IPS-15b (cell line): ENCODE data around the gene NUDT3.
A peak's percentile ranks its signal among the peaks of the same experiment; 100 is the strongest.
"Not testable (repeated sequence)": the region's sequence is repeated elsewhere in the genome, so short reads cannot be mapped to it uniquely, and the experiment has no call there.

Experiments used
- H3K27me3 ChIP-seq: one replicate; pipeline ENCODE4 v1.6.1; 2013; ENCODE audit warnings: low read length; ENCODE audit not compliant: control insufficient read depth, insufficient read depth
- H3K36me3 ChIP-seq: one replicate; pipeline ENCODE4 v1.6.1; 2013; ENCODE audit warnings: low read length; ENCODE audit not compliant: control insufficient read depth, insufficient read depth
- H3K4me1 ChIP-seq: one replicate; pipeline ENCODE4 v1.6.1; 2013; ENCODE audit warnings: mild to moderate bottlenecking, low read length; ENCODE audit not compliant: control insufficient read depth, insufficient read depth
- H3K4me3 ChIP-seq: one replicate; pipeline ENCODE4 v1.5.1; 2013; ENCODE audit warnings: low read depth, low read length
- H3K9ac ChIP-seq: one replicate; pipeline ENCODE4 v1.6.1; 2013; ENCODE audit warnings: low read depth, mild to moderate bottlenecking, low read length
- H3K9me3 ChIP-seq: one replicate; pipeline ENCODE4 v1.6.1; 2013; ENCODE audit warnings: mild to moderate bottlenecking, low read length; ENCODE audit not compliant: control insufficient read depth, insufficient read depth

Gene NUDT3

GRCh38 chr6:34418367-34418766 lies 25.9 kb upstream of the NUDT3 start:
- Histone ChIP-seq H3K9me3 (no peaks in the 10 kb centered on the region), H3K4me3 (no peak overlapping the region), H3K27me3 (no peaks in the 10 kb centered on the region), H3K4me1 (no peaks in the 10 kb centered on the region), H3K9ac (no peak overlapping the region), H3K36me3 (peaks cover 56% of the 10 kb centered on the region)

DNA sequence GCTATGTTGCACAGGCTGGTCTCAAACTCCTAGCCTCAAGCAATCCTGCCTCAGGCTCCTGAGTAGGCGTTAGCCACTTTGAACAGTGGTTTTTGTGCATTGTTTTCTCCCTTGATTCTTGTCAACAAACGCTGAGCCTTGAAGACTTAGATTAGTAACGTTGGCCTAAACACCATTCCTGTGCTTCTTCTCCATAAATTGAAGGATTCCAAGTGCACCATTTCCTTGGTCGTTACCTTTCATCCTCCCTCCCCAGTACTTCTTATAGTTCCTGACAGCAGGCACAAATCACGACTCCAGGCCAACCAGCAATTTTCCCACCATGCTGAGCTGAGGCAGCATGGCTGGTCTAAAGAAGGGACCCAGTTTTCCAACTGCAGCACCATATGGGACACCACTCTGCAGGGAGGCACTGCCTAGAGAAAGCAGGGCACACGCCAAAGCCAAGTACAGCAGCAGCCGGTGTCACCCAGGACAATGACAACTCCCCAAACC lies 24.5 kb upstream of the NUDT3 start:
- Histone ChIP-seq H3K9ac (no peak overlapping the region), H3K9me3 (no peaks in the 10 kb centered on the region), H3K4me1 (no peaks in the 10 kb centered on the region), H3K27me3 (no peaks in the 10 kb centered on the region), H3K36me3 (peaks cover 42% of the 10 kb centered on the region), H3K4me3 (no peak overlapping the region)

- H3K4me3 ChIP-seq: no peak overlapping the region
Observed at GRCh38 chr6:34414999-34415858, 22.8 kb upstream of the NUDT3 start.

DNA sequence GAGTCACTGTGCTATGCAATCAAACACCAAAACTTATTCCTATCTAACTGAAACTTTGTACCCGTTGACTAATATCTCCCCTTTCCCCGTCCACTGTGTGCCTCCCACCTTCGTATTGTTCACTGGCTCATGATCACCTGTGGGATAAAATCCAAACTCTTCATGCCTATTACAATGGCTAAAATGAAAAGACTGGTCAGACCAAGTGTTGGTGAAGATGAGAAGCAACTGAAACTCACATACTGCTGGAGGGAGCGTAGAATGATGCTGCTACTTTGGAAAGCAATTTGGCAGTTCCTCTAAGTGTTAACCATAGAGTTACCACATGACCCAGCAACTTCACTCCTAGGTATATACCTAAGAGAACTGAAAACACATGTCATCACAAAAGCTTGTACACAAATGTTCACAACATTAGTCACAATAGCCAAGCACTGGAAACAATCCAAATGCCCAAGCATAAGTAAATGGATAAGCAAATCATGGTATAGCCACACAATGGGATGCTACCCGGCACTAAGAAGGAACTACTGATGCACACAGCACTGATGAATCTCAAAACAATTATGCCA lies 20.3 kb upstream of the NUDT3 start:
- H3K4me3 ChIP-seq: no peak overlapping the region
- H3K36me3 ChIP-seq: peaks cover 10% of the 10 kb centered on the region
- no peak overlapping the region for H3K9ac ChIP-seq
- H3K4me1 ChIP-seq: no peaks in the 10 kb centered on the region
- H3K27me3 ChIP-seq: no peaks in the 10 kb centered on the region
- H3K9me3 ChIP-seq: no peaks in the 10 kb centered on the region

More at GRCh38 chr6:34414999-34415858, 22.8 kb upstream of the NUDT3 start:
- no peaks in the 10 kb centered on the region for H3K9me3 ChIP-seq
- H3K36me3 ChIP-seq: peaks cover 28% of the 10 kb centered on the region
- H3K4me1 ChIP-seq: no peaks in the 10 kb centered on the region
- H3K9ac ChIP-seq: no peak overlapping the region
- H3K27me3 ChIP-seq: no peaks in the 10 kb centered on the region

DNA sequence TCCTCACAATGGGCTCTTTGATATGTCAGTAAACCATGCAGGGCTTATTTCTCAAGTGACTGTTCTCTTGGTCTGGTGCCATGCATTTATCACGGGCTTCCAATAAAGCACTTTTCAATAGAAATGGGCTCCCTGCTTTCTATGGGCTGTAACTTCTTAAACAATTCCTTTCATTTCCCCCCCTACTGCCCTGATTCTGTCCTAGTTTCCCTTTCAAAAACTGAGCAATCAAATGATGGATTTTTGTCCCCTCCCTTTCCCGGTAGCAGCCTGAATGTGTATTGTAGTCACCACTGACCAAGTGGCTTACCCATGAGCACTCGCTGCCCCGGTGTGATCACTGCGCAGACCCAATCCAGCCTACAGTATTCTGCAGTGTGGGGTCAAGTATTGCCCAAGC lies 19.5 kb upstream of the NUDT3 start:
- Histone ChIP-seq H3K4me3 (no peak overlapping the region), H3K9ac (no peak overlapping the region), H3K4me1 (no peaks in the 10 kb centered on the region), H3K27me3 (no peaks in the 10 kb centered on the region), H3K9me3 (no peaks in the 10 kb centered on the region), H3K36me3 (peaks cover 3% of the 10 kb centered on the region)

DNA sequence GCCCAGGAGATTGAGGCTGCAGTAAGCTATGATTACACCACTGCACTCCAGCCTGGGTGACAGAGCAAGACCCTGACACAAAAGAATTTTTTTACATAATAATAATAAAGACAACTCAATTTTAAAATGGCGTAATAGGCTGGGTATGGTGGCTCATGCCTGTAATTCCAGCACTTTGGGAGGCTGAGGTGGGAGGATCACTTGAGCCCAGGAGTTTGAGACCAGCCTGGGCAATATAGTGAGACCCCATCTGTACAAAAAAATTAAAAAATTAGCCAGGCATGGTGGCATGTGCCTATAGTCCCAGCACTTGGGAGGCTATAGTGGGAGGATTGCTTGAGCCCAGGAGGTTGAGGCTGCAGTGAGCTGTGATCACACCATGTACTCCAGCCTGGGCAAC lies 15.4 kb upstream of the NUDT3 start:
- not testable (repeated sequence) for H3K4me3 ChIP-seq, H3K27me3 ChIP-seq, H3K9ac ChIP-seq, H3K9me3 ChIP-seq, H3K36me3 ChIP-seq, H3K4me1 ChIP-seq

GRCh38 chr6:34396518-34396917 lies 4.0 kb upstream of the NUDT3 start:
- H3K9ac ChIP-seq: no peak overlapping the region

GRCh38 chr6:34393966-34394305 lies 1.5 kb upstream of the NUDT3 start:
- Histone ChIP-seq H3K9me3 (no peaks in the 10 kb centered on the region), H3K4me1 (peaks cover 3% of the 10 kb centered on the region), H3K9ac (no peak overlapping the region), H3K36me3 (no peaks in the 10 kb centered on the region), H3K4me3 (no peak overlapping the region), H3K27me3 (no peaks in the 10 kb centered on the region)

More at GRCh38 chr6:34396518-34396917, 4.0 kb upstream of the NUDT3 start:
- Histone ChIP-seq H3K27me3 (no peaks in the 10 kb centered on the region), H3K9me3 (no peaks in the 10 kb centered on the region), H3K4me3 (no peak overlapping the region), H3K4me1 (no peaks in the 10 kb centered on the region), H3K36me3 (no peaks in the 10 kb centered on the region)

GRCh38 chr6:34393191-34393965 lies 909 bp upstream of the NUDT3 start:
- Histone ChIP-seq H3K36me3 (no peaks in the 10 kb centered on the region), H3K4me3 (peak overlapping the region; percentile 77), H3K9ac (peak overlapping the region; percentile 48), H3K9me3 (no peaks in the 10 kb centered on the region), H3K27me3 (no peaks in the 10 kb centered on the region), H3K4me1 (peaks cover 3% of the 10 kb centered on the region)

- Histone ChIP-seq H3K4me1 (peaks cover 3% of the 10 kb centered on the region), H3K27me3 (no peaks in the 10 kb centered on the region), H3K9ac (peak overlapping the region; percentile 75), H3K9me3 (no peaks in the 10 kb centered on the region), H3K36me3 (no peaks in the 10 kb centered on the region), H3K4me3 (peak overlapping the region; percentile 77)
Observed at GRCh38 chr6:34391786-34392496, 528 bp downstream of the NUDT3 start.

- Histone ChIP-seq H3K27me3 (no peaks in the 10 kb centered on the region), H3K9me3 (no peaks in the 10 kb centered on the region), H3K4me3 (peak overlapping the region; percentile 77), H3K9ac (peak overlapping the region; percentile 75), H3K4me1 (peaks cover 3% of the 10 kb centered on the region), H3K36me3 (no peaks in the 10 kb centered on the region)
Observed at GRCh38 chr6:34391473-34391785, 1.0 kb downstream of the NUDT3 start.
